GM06990 (cell line): ENCODE data around the gene ABCF3.

Experiments used
- DNase-seq: peaks from one replicate; pipeline ENCODE4 v3.0.0-alpha.2; 2011; ENCODE audit not compliant: insufficient read length; ENCODE audit errors: extremely low read depth
- H3K27me3 ChIP-seq: replicated peaks from 2 replicates; pipeline ENCODE4 v1.6.0; 2011; ENCODE audit warnings: low read length; ENCODE audit not compliant: control insufficient read depth, insufficient read depth
- H3K36me3 ChIP-seq: 2 replicates; pipeline ENCODE4 v1.5.1; 2011; ENCODE audit warnings: low read length; ENCODE audit not compliant: control insufficient read depth, insufficient read depth
- H3K4me3 ChIP-seq: replicated peaks from 2 replicates; pipeline ENCODE4 v1.5.1; 2011; ENCODE audit warnings: low read depth, mild to moderate bottlenecking, control low read depth, low read length
- TF ChIP-seq, protein P1 (sequence below): IDR thresholded peaks from 2 replicates; pipeline ENCODE4 v1.5.1; 2011; ENCODE audit warnings: low read length, control low read depth, mild to moderate bottlenecking, inconsistent platforms; ENCODE audit not compliant: insufficient read depth, poor library complexity, severe bottlenecking

ABCF3 gene

DNA sequence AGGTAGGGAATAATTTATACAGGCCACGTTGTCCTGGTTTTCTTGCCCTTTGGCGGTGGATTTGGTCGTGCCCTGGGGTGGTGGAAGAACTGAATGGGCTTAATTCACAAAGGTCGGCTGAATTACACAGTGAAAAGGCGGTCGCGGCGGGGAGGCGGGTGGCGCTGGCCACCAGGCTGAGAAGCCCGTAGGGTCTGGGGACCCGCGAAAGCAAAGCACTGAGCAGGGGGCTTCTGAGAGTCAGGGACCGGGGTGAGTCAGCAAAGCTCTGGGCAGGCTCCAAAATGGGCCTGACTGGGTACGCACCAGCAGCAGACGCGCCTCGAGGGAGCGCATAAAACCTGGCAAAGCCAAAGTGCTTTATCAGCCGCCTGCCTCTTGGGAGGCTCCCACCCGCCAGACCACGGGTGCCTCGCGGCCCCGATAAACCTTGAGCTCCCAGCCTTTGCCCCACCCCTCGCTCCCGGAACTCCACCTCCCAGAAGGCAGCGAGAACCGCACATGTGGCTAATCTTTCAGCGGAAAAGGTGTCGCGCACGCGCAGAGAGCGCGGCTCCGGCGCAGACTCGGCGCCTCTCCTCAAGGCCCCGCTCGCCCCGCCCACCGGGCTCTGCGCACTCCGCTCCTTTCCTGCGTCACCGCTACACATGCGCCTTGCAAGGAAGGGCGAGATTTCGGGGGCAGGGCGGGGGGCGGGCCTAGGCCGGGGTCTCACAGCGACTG, 377 bp upstream of the ABCF3 start:
- Histone ChIP-seq H3K36me3 (peaks cover 55% of the 10 kb centered on the region), H3K4me3 (peak overlapping the region; percentile 99), H3K27me3 (no peaks in the 10 kb centered on the region)
- TF ChIP-seq, protein P1, sequence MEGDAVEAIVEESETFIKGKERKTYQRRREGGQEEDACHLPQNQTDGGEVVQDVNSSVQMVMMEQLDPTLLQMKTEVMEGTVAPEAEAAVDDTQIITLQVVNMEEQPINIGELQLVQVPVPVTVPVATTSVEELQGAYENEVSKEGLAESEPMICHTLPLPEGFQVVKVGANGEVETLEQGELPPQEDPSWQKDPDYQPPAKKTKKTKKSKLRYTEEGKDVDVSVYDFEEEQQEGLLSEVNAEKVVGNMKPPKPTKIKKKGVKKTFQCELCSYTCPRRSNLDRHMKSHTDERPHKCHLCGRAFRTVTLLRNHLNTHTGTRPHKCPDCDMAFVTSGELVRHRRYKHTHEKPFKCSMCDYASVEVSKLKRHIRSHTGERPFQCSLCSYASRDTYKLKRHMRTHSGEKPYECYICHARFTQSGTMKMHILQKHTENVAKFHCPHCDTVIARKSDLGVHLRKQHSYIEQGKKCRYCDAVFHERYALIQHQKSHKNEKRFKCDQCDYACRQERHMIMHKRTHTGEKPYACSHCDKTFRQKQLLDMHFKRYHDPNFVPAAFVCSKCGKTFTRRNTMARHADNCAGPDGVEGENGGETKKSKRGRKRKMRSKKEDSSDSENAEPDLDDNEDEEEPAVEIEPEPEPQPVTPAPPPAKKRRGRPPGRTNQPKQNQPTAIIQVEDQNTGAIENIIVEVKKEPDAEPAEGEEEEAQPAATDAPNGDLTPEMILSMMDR, result no peak
- DNase-seq, result peak; percentile 100

DNA sequence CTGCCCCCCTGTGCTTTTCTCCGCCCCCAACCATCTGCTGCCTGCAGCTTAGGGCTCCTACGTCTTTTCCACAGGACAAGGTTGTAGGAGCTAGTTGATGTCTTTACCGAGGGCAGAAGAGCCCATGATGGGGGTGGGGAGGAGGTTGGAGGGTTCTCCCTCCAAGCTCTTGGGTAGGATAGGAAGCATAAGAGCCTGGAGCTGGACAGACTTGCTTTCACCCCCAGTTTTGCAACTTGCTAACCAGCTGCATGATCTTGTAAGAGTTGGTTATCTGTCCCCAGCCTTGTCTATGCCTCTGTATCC, 856 bp downstream of the ABCF3 start:
- Histone ChIP-seq H3K4me3 (peak overlapping the region; percentile 99), H3K27me3 (no peaks in the 10 kb centered on the region), H3K36me3 (peaks cover 47% of the 10 kb centered on the region)
- DNase-seq, result no peak
- TF ChIP-seq, protein P1, result no peak

- TF ChIP-seq, protein P1, result no peak
- Histone ChIP-seq H3K27me3 (no peaks in the 10 kb centered on the region), H3K4me3 (no peak overlapping the region), H3K36me3 (peaks cover 47% of the 10 kb centered on the region)
- no peak for DNase-seq
Observed at GRCh38 chr3:184188080-184188479, 2.1 kb downstream of the ABCF3 start.

DNA sequence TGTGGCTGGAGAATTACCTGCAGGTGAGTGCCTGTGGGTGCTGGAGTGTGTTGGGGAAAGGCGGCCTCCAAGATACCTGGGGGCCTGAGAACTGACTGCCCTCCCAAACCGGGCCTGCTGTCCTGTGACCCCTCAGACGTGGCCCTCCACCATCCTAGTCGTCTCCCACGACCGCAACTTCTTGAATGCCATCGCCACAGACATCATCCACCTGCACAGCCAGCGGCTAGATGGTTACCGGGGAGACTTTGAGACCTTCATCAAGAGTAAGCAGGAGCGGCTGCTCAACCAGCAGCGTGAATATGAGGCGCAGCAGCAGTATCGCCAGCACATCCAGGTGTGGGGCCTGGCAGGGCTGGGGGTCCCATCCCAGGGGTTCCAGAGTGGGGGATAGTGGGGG, 3.4 kb downstream of the ABCF3 start:
- TF ChIP-seq, protein P1, result no peak
- peaks cover 47% of the 10 kb centered on the region for H3K36me3 ChIP-seq
- H3K4me3 ChIP-seq, result no peak overlapping the region

GRCh38 chr3:184192889-184193288, 6.9 kb downstream of the ABCF3 start:
- peaks cover 52% of the 10 kb centered on the region for H3K36me3 ChIP-seq
- TF ChIP-seq, protein P1, result no peak

More for the DNA sequence above, 3.4 kb downstream of the ABCF3 start:
- H3K27me3 ChIP-seq, result no peaks in the 10 kb centered on the region
- no peak for DNase-seq

More at GRCh38 chr3:184192889-184193288, 6.9 kb downstream of the ABCF3 start:
- H3K27me3 ChIP-seq, result no peaks in the 10 kb centered on the region
- DNase-seq, result no peak
- no peak overlapping the region for H3K4me3 ChIP-seq
